KOPT-K1 (cell line): ENCODE measurements around the gene ABCG8.

ENCODE experiments used
- H3K27ac ChIP-seq: fragments of 200-600 bp; sonication (generic); 2 replicates; pipeline ENCODE4 v1.5.1; 2016; ENCODE audit warnings: antibody characterized with exemption, mild to moderate bottlenecking, low read depth, low read length; ENCODE audit not compliant: poor library complexity, severe bottlenecking
- H3K36me3 ChIP-seq: fragments of 200-600 bp; sonication (generic); 2 replicates; pipeline ENCODE4 v1.5.1; 2017; ENCODE audit warnings: antibody characterized with exemption, mild to moderate bottlenecking, low read length, moderate library complexity; ENCODE audit not compliant: insufficient read depth
- H3K9me3 ChIP-seq: fragments of 200-600 bp; sonication (generic); 2 replicates; pipeline ENCODE4 v1.5.1; 2017; ENCODE audit warnings: antibody characterized with exemption, low read length, mild to moderate bottlenecking; ENCODE audit not compliant: insufficient read depth, poor library complexity, severe bottlenecking

The ABCG8 gene

GRCh38 chr2:43818761-43819160 lies 20.0 kb upstream of the ABCG8 start:
- H3K36me3 ChIP-seq: no peaks in the 10 kb centered on the region
- peaks cover 6% of the 10 kb centered on the region for H3K9me3 ChIP-seq
- H3K27ac ChIP-seq: no peak overlapping the region

DNA sequence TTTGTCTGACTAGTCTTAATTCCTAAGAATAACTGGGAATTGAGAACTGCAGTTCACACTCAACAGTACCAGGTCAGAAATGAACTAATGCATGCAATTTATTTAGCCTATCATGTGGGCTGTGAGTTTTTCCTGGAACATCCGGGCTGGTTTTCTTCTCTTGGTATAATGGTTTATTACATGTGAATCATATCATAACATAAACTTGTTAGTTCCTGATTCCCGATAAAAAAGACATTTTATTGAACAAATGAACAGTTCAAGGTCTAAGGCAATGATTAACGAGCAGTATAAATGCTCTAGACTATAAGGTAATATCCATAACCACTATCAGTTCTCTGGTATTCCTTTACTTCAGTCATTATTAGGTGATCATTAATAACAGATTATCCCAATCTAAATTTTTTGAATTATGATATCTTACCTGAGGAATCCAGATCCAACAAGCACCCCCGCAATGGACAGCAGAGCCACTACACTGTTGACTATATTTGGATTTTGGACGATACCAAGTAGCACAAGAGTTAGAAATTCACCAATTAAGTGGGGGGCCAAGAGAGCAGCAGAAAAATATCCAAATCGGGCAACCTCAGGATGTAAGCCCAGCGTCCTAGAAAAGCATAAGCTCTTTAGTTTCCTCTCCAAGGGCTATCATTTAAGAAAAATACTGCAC lies 19.1 kb upstream of the ABCG8 start:
- peaks cover 6% of the 10 kb centered on the region for H3K9me3 ChIP-seq
- H3K27ac ChIP-seq: no peak overlapping the region
- no peaks in the 10 kb centered on the region for H3K36me3 ChIP-seq

- Histone ChIP-seq H3K9me3 (no peaks in the 10 kb centered on the region), H3K36me3 (no peaks in the 10 kb centered on the region), H3K27ac (no peak overlapping the region)
Observed at GRCh38 chr2:43822839-43823238, 15.9 kb upstream of the ABCG8 start.

GRCh38 chr2:43823751-43824150 lies 15.0 kb upstream of the ABCG8 start:
- Histone ChIP-seq H3K9me3 (no peaks in the 10 kb centered on the region), H3K27ac (no peak overlapping the region), H3K36me3 (no peaks in the 10 kb centered on the region)

GRCh38 chr2:43824512-43824911 lies 14.3 kb upstream of the ABCG8 start:
- Histone ChIP-seq H3K9me3 (no peaks in the 10 kb centered on the region), H3K36me3 (no peaks in the 10 kb centered on the region), H3K27ac (no peak overlapping the region)

DNA sequence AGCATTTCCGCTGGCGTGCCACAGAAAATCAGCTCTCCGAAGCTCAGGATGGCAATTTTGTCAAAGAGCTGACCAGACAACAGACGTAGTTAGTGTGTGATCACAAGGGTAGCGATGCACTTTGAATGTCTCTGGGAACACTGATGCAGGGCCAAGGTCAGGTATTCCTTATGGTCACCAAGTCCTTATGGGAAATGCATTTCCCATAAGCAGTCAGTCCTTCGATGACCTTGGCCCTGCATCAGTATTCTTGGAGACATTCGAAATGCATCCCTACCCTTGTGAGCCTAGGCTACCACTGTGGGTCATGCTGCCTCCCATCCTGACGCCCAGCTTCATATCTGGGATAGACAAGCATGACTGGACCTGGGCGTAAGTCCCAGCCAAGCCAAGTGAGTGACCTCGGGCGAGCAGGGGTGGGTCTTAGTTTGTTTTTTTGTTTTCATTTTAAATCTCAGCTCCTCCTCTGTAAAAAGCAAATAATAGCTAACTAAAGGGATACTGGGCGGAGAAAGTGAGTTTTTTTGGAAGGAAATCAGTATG lies 13.7 kb upstream of the ABCG8 start:
- no peaks in the 10 kb centered on the region for H3K9me3 ChIP-seq

GRCh38 chr2:43825841-43826240 lies 12.9 kb upstream of the ABCG8 start:
- H3K9me3 ChIP-seq: no peaks in the 10 kb centered on the region
- no peak overlapping the region for H3K27ac ChIP-seq
- H3K36me3 ChIP-seq: no peaks in the 10 kb centered on the region

More for the DNA sequence above, 13.7 kb upstream of the ABCG8 start:
- H3K36me3 ChIP-seq: no peaks in the 10 kb centered on the region
- no peak overlapping the region for H3K27ac ChIP-seq

GRCh38 chr2:43826305-43827250 lies 12.2 kb upstream of the ABCG8 start:
- Histone ChIP-seq H3K36me3 (no peaks in the 10 kb centered on the region), H3K27ac (no peak overlapping the region), H3K9me3 (no peaks in the 10 kb centered on the region)

GRCh38 chr2:43831543-43832294 lies 7.1 kb upstream of the ABCG8 start:
- Histone ChIP-seq H3K9me3 (no peaks in the 10 kb centered on the region), H3K36me3 (no peaks in the 10 kb centered on the region), H3K27ac (no peak overlapping the region)

DNA sequence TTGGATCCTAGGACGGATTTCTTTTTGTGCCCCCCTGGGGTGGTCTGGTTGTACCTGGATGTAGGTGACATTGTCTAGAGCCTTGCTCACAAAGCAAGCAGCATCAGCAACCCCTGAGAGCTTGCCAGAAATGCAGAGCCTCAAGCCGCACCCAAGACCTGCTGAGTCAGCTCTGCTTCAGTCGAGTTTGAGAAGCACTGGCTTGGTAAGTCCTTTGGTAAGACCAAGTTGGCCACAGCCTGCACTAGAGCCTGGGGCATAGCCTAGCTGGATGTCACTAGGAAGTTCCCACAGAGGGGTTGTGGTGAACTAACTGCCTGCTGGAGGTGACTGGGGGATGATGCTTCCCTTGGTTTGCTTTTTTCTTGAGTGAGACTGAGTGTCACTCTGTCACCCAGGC lies 6.3 kb upstream of the ABCG8 start:
- Histone ChIP-seq H3K36me3 (no peaks in the 10 kb centered on the region), H3K9me3 (no peaks in the 10 kb centered on the region), H3K27ac (no peak overlapping the region)

DNA sequence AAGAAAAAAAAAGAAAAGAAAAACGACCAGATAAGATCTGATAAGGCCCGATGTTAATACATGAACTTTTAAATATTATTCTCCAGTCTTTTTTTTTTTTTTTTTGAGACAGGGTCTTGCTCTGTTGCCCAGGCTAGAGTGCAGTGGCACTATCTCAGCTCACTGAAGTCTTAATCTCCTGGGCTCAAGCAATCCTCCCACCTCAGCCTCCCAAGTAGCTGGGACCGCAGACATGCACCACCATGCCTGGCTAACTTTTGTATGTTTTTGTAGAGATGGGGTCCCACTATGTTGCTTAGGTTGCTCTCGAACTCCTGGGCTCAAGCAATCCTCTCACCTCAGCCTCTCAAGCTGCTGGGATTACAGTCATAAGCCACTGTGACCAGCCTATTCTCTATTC lies 1.7 kb upstream of the ABCG8 start:
- no peaks in the 10 kb centered on the region for H3K9me3 ChIP-seq
- H3K27ac ChIP-seq: no peak overlapping the region
- H3K36me3 ChIP-seq: no peaks in the 10 kb centered on the region

GRCh38 chr2:43837831-43838559 lies 776 bp upstream of the ABCG8 start:
- H3K9me3 ChIP-seq: no peaks in the 10 kb centered on the region
- no peaks in the 10 kb centered on the region for H3K36me3 ChIP-seq
- no peak overlapping the region for H3K27ac ChIP-seq

DNA sequence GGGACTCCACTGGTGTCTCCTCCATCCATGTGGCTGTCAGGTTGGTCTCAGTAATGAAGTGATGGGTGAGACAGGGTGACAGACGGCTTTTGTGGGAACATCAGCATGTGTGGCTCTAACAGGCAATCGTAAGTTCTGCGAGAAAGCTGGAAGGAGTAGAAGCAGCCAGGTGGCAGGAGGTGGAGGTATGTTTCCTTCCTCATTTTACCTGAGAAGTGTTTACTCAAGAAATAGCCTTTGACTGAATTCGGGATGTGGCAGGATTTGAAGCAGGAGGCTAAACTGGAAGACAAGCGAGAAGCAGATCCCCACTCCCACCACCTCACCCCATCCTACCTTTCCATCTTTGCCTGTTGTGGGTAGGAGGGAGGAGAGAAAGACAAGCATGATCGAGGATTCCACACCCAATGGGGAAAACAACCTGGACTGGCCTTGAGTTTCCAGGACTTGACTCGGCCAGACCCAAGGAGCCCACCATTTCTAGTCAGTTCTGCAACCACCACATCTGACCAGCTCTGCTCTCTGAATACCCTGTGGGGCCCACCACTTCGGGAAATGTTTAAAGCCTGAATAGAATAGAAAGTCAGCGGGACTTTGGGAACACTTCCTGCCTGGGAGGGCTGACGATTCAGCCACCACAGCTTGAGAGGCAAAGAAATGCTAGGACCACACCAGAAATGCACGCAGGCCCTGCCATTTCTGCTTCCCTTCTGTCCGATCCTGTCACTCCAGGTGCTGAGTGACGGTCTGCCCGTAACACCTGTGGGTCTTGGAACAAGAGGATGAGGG lies 1.2 kb downstream of the ABCG8 start:
- Histone ChIP-seq H3K9me3 (no peaks in the 10 kb centered on the region), H3K36me3 (no peaks in the 10 kb centered on the region), H3K27ac (no peak overlapping the region)

GRCh38 chr2:43840965-43841364 lies 2.2 kb downstream of the ABCG8 start:
- H3K36me3 ChIP-seq: no peaks in the 10 kb centered on the region
- H3K9me3 ChIP-seq: no peaks in the 10 kb centered on the region
- H3K27ac ChIP-seq: no peak overlapping the region
